ENCODE results near the gene AP1S3.

GRCh38 chr2:223771475-223771874 is 65.9 kb downstream of the AP1S3 start:
- TF ChIP-seq ESRRG (CRISPR knock-in tag; IDR thresholded peaks at IDR 0.05): no peak
- TF ChIP-seq PATZ1 (CRISPR knock-in tag; IDR thresholded peaks at IDR 0.05; ENCODE audit: borderline replicate concordance): no peak
- no peak for TF ChIP-seq ZNF565 (CRISPR knock-in tag; conservative IDR thresholded peaks at IDR 0.05; ENCODE audit: low read depth)
- no peak for TF ChIP-seq GLIS3 (CRISPR knock-in tag; IDR thresholded peaks at IDR 0.05)
- no peak for TF ChIP-seq TSHZ2 (CRISPR knock-in tag; IDR thresholded peaks at IDR 0.05)

Measured in SK-N-SH treated with all-trans-retinoic acid at 6 μM for 48 hours (cell line).